Neuronal stem cell (in vitro differentiated cells): ENCODE data around the gene FRYL.

Source experiments
- DNase-seq: peaks from one replicate; pipeline ENCODE4 v3.0.0-alpha.2; 2013; ENCODE audit warnings: low spot score
- H2AFZ ChIP-seq: one replicate; pipeline ENCODE4 v1.6.1; 2013; ENCODE audit warnings: mild to moderate bottlenecking, low read length, inconsistent platforms
- H2AK5ac ChIP-seq: 2 replicates; pipeline ENCODE4 v1.6.1; 2013; ENCODE audit warnings: low read depth, mild to moderate bottlenecking, inconsistent platforms, low read length, moderate library complexity, mixed read lengths
- H2BK120ac ChIP-seq: 2 replicates; pipeline ENCODE4 v1.6.1; 2013; ENCODE audit warnings: low read depth, mild to moderate bottlenecking, inconsistent platforms, low read length, moderate library complexity, mixed read lengths
- H2BK12ac ChIP-seq: one replicate; pipeline ENCODE4 v1.6.1; 2013; ENCODE audit warnings: low read length, inconsistent platforms
- H2BK15ac ChIP-seq: 2 replicates; pipeline ENCODE4 v1.6.1; 2013; ENCODE audit warnings: mild to moderate bottlenecking, low read length, inconsistent platforms, mixed read lengths
- H2BK5ac ChIP-seq: one replicate; pipeline ENCODE4 v1.6.1; 2013; ENCODE audit warnings: inconsistent platforms, mild to moderate bottlenecking, low read length, moderate library complexity
- H3K14ac ChIP-seq: one replicate; pipeline ENCODE4 v1.6.1; 2013; ENCODE audit warnings: low read length, inconsistent platforms
- H3K18ac ChIP-seq: 2 replicates; pipeline ENCODE4 v1.6.1; 2013; ENCODE audit warnings: low read length, inconsistent platforms
- H3K23ac ChIP-seq: 2 replicates; pipeline ENCODE4 v1.6.1; 2013; ENCODE audit warnings: low read depth, mild to moderate bottlenecking, mixed read lengths, low read length, inconsistent platforms; ENCODE audit not compliant: poor library complexity
- H3K27ac ChIP-seq: replicated peaks from 3 replicates; pipeline ENCODE4 v1.5.1; 2013; ENCODE audit warnings: low read length, inconsistent platforms
- H3K27me3 ChIP-seq, 3 experiments: 2 replicates each; pipeline ENCODE4 v1.6.1; 2013; ENCODE audit warnings: low read length in 3 of 3, mild to moderate bottlenecking in 2 of 3, inconsistent platforms in 1 of 3, low read depth in 1 of 3, mixed read lengths in 1 of 3, moderate library complexity in 1 of 3; ENCODE audit not compliant: control insufficient read depth in 3 of 3, insufficient read depth in 3 of 3
- H3K36me3 ChIP-seq, 2 donors: replicated peaks in 1 of 2; 2 replicates each; pipeline ENCODE4 v1.6.1; 2013; ENCODE audit warnings: low read length in 2 of 2; ENCODE audit not compliant: control insufficient read depth in 2 of 2, insufficient read depth in 2 of 2
- H3K4ac ChIP-seq: 2 replicates; pipeline ENCODE4 v1.6.1; 2013; ENCODE audit warnings: inconsistent platforms, mild to moderate bottlenecking, low read length, moderate library complexity
- H3K4me1 ChIP-seq, 2 donors: 1 replicate in 1 of 2; 2 replicates in 1 of 2; pipeline ENCODE4 v1.6.1; 2013; ENCODE audit warnings: low read length in 2 of 2, low read depth in 1 of 2; ENCODE audit not compliant: control insufficient read depth in 2 of 2, insufficient read depth in 1 of 2
- H3K4me2 ChIP-seq: one replicate; pipeline ENCODE4 v1.6.1; 2013; ENCODE audit warnings: mild to moderate bottlenecking, low read length, inconsistent platforms; ENCODE audit not compliant: insufficient read depth, poor library complexity, severe bottlenecking
- H3K4me3 ChIP-seq, 2 donors: 2 replicates each; pipeline ENCODE4 v1.5.1; 2013; ENCODE audit warnings: low read length in 2 of 2, mild to moderate bottlenecking in 2 of 2, inconsistent platforms in 1 of 2, moderate library complexity in 1 of 2
- H3K79me1 ChIP-seq: one replicate; pipeline ENCODE4 v1.6.1; 2013; ENCODE audit warnings: low read depth, mild to moderate bottlenecking, inconsistent platforms, low read length, moderate library complexity
- H3K9ac ChIP-seq: one replicate; pipeline ENCODE4 v1.6.1; 2013; ENCODE audit warnings: mild to moderate bottlenecking, low read depth, low read length, inconsistent platforms; ENCODE audit not compliant: poor library complexity
- H3K9me3 ChIP-seq, 2 donors: replicated peaks in 1 of 2; 2 replicates each; pipeline versions ENCODE3 to v1.6.1; 2013; ENCODE audit warnings: low read length in 2 of 2, mild to moderate bottlenecking in 2 of 2, inconsistent platforms in 1 of 2, low read depth in 1 of 2, mixed read lengths in 1 of 2, moderate library complexity in 1 of 2; ENCODE audit not compliant: control insufficient read depth in 2 of 2, insufficient read depth in 1 of 2
- H4K8ac ChIP-seq: one replicate; pipeline ENCODE4 v1.6.1; 2013; ENCODE audit warnings: low read depth, mild to moderate bottlenecking, inconsistent platforms, low read length, moderate library complexity
- H4K91ac ChIP-seq: one replicate; pipeline ENCODE4 v1.6.1; 2013; ENCODE audit warnings: low read length, low read depth, mild to moderate bottlenecking, inconsistent platforms; ENCODE audit not compliant: poor library complexity
- WGBS, 2 donors: extraction: QIAGEN DNeasy Blood & Tissue Kit; methylation state at CpG; one replicate each; pipeline ENCODE4 v1.1.7; 2013; ENCODE audit warnings: missing lambda C conversion rate in 2 of 2, mixed read lengths in 1 of 2; ENCODE audit not compliant: insufficient read length in 2 of 2, insufficient replicate concordance in 1 of 2; ENCODE audit errors: extremely low coverage in 2 of 2; 5-methylcytosine and 5-hydroxymethylcytosine counted together

The FRYL gene

GRCh38 chr4:48499551-48500066 lies 280.5 kb downstream of the FRYL start:
- Histone ChIP-seq H3K27me3 (no peaks in the 10 kb centered on the region), H3K9me3 (no peaks in the 10 kb centered on the region), H4K8ac (no peak overlapping the region), H2AK5ac (no peak overlapping the region), H3K27ac (no peak overlapping the region), H3K4me1 (peaks cover 0 to 6% of the 10 kb centered on the region in 2 donors), H3K36me3 (peaks cover 0 to 82% of the 10 kb centered on the region in 2 donors), H3K9ac (no peak overlapping the region), H3K18ac (no peak overlapping the region), H3K4me3 (no peak overlapping the region), H2BK120ac (no peak overlapping the region), H3K79me1 (no peaks in the 10 kb centered on the region), H2BK15ac (no peak overlapping the region), H3K14ac (no peak overlapping the region), H2BK12ac (no peak overlapping the region), H2AFZ (no peak overlapping the region), H4K91ac (no peak overlapping the region), H3K23ac (no peak overlapping the region), H3K4me2 (no peak overlapping the region), H2BK5ac (no peak overlapping the region), H3K4ac (no peak overlapping the region)
- no peak for DNase-seq
- WGBS, 2 donors = no CpG with 5 or more reads among the region's 3 CpGs

- no peak overlapping the region for H3K9ac ChIP-seq
- WGBS, 2 donors = no CpG with 5 or more reads among the region's 4 CpGs
- no peak overlapping the region for H2BK15ac ChIP-seq
- H3K4ac ChIP-seq = no peak overlapping the region
- no peak overlapping the region for H2AFZ ChIP-seq
- H3K4me3 ChIP-seq = no peak overlapping the region
- no peaks in the 10 kb centered on the region for H3K27me3 ChIP-seq
- H3K79me1 ChIP-seq = no peaks in the 10 kb centered on the region
- no peak overlapping the region for H2BK12ac ChIP-seq
- H3K9me3 ChIP-seq = no peaks in the 10 kb centered on the region
- no peak overlapping the region for H3K23ac ChIP-seq
- no peak for DNase-seq
- no peak overlapping the region for H2BK5ac ChIP-seq
- peaks cover 0 to 6% of the 10 kb centered on the region in 2 donors for H3K4me1 ChIP-seq
- H3K27ac ChIP-seq = no peak overlapping the region
- no peak overlapping the region for H2AK5ac ChIP-seq
- no peak overlapping the region for H4K8ac ChIP-seq
- H3K14ac ChIP-seq = no peak overlapping the region
- no peak overlapping the region for H4K91ac ChIP-seq
- no peak overlapping the region for H3K18ac ChIP-seq
- H3K36me3 ChIP-seq = peaks cover 0 to 75% of the 10 kb centered on the region in 2 donors
- no peak overlapping the region for H3K4me2 ChIP-seq
- H2BK120ac ChIP-seq = no peak overlapping the region
Observed at GRCh38 chr4:48498895-48499294, 281.2 kb downstream of the FRYL start.

GRCh38 chr4:48495941-48496340 lies 284.1 kb downstream of the FRYL start:
- Histone ChIP-seq H3K9ac (peak overlapping the region; percentile 14), H3K23ac (no peak overlapping the region), H3K4ac (no peak overlapping the region), H3K4me3 (no peak overlapping the region), H3K4me2 (no peak overlapping the region), H2BK5ac (no peak overlapping the region), H3K18ac (no peak overlapping the region), H4K8ac (no peak overlapping the region), H2BK12ac (no peak overlapping the region), H3K36me3 (peaks cover 0 to 49% of the 10 kb centered on the region in 2 donors), H2AK5ac (no peak overlapping the region), H3K9me3 (no peaks in the 10 kb centered on the region), H3K79me1 (no peaks in the 10 kb centered on the region), H2BK120ac (no peak overlapping the region), H3K27ac (no peak overlapping the region), H4K91ac (no peak overlapping the region), H3K27me3 (peaks cover 0 to 18% (median 4%) of the 10 kb centered on the region in 3 experiments), H2AFZ (no peak overlapping the region), H3K4me1 (peaks cover 0 to 6% of the 10 kb centered on the region in 2 donors), H2BK15ac (no peak overlapping the region), H3K14ac (no peak overlapping the region)
- no CpG with 5 or more reads among the region's 2 CpGs for WGBS, 2 donors
- DNase-seq = no peak

GRCh38 chr4:48493452-48494100 lies 286.5 kb downstream of the FRYL start:
- Histone ChIP-seq H3K4me2 (no peak overlapping the region), H3K18ac (no peak overlapping the region), H2AK5ac (no peak overlapping the region), H3K9ac (no peak overlapping the region), H2BK15ac (no peak overlapping the region), H3K9me3 (no peaks in the 10 kb centered on the region), H3K4me3 (no peak overlapping the region), H3K79me1 (no peaks in the 10 kb centered on the region), H2AFZ (no peak overlapping the region), H3K36me3 (peaks cover 0 to 25% of the 10 kb centered on the region in 2 donors), H3K27me3 (peaks cover 0 to 34% (median 15%) of the 10 kb centered on the region in 3 experiments), H4K91ac (no peak overlapping the region), H2BK120ac (no peak overlapping the region), H3K4me1 (peaks cover 0 to 3% of the 10 kb centered on the region in 2 donors), H2BK12ac (no peak overlapping the region), H2BK5ac (no peak overlapping the region), H3K14ac (no peak overlapping the region), H3K27ac (no peak overlapping the region), H3K4ac (no peak overlapping the region), H4K8ac (no peak overlapping the region), H3K23ac (no peak overlapping the region)
- no peak for DNase-seq
- no CpG with 5 or more reads among the region's 4 CpGs for WGBS, 2 donors
